Epithelial cell of proximal tubule (primary cell): Measurements from ENCODE around the gene SAMD14. TPM values are rescaled to one million over a fixed set of nuclear protein-coding genes. Genes with fewer than 3 reads are reported as not detected.

Source experiments
- DNase-seq: peaks from one replicate; pipeline ENCODE4 v3.0.0-alpha.2; 2011; ENCODE audit warnings: low read depth
- H3K4me3 ChIP-seq: 2 replicates; pipeline ENCODE4 v1.5.1; 2011; ENCODE audit warnings: low read depth, mild to moderate bottlenecking, low read length
- CTCF ChIP-seq: conservative IDR thresholded peaks from 2 replicates; pipeline ENCODE4 v1.5.1; 2012; ENCODE audit warnings: low read depth, mild to moderate bottlenecking, low read length
- total RNA-seq: library from RNA; depleted of rRNA; stranded (reverse); fragments of >200 nt; gene quantifications from 2 replicates; pipeline ENCODE4 v1.2.3, GENCODE V29; 2015

SAMD14 gene
- total RNA-seq, 1 donor from 2014 or later, result 11.5 TPM

- no peak for TF ChIP-seq CTCF
- H3K4me3 ChIP-seq, result peak overlapping the region; percentile 82
- DNase-seq, result no peak
These were observed 17.1 kb upstream of the SAMD14 start for GRCh38 chr17:50146927-50147665.

GRCh38 chr17:50146230-50146926 lies 16.4 kb upstream of the SAMD14 start:
- no peak for DNase-seq
- no peak for TF ChIP-seq CTCF
- H3K4me3 ChIP-seq, result peak overlapping the region; percentile 82

- no peak for DNase-seq
- TF ChIP-seq CTCF, result no peak
- H3K4me3 ChIP-seq, result no peak overlapping the region
These were observed 15.7 kb upstream of the SAMD14 start for GRCh38 chr17:50145532-50146229.

- H3K4me3 ChIP-seq, result no peak overlapping the region
- TF ChIP-seq CTCF, result no peak
- DNase-seq, result no peak
These were observed 15.0 kb upstream of the SAMD14 start for GRCh38 chr17:50144845-50145531.

GRCh38 chr17:50144355-50144754 lies 14.4 kb upstream of the SAMD14 start:
- no peak overlapping the region for H3K4me3 ChIP-seq
- no peak for TF ChIP-seq CTCF
- DNase-seq, result no peak

- no peak for TF ChIP-seq CTCF
- no peak for DNase-seq
- no peak overlapping the region for H3K4me3 ChIP-seq
These were observed 13.7 kb upstream of the SAMD14 start for GRCh38 chr17:50143461-50144176.
